ENCODE data around the gene SASH1.
A peak's percentile ranks its signal among the peaks of the same experiment; 100 is the strongest.

SASH1 gene

DNA sequence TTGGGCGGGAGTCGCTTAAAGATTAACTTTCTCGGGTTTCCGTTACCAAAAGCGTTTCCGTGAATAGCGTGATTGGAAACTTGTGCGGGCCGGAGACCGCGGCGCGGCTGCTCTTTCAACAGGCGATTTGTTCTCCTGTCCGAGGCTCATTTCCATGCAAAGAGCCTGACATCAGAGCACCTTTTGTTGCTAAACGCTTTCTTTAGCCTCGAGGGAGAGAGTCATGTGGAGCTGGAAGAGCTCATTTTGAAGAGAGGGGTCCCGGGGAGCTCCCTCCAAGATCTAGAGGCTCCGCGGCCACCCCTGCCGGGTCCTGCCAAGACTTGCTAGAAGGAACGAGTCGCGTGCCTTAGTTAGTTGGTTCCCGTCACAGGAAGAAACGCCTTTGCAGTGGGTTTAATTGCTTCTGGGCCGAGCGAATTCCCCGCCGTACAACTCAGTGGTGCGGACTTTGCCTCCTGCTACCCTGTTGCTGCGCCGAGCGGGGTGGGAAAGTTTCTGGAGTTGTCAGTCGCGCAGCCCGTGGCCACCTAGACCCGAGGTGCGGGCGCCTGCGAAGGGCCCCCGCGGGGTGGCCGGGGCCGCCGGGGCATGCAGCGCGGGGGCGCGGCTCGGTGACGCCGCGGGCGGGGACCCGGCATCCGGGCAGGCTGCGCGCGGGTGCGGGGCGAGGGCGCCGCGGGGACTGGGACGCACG lies at the start of gene SASH1:
Gene SASH1, plus strand, starts transcription at position 489 of the 697 bp plus-strand sequence. CDS start 230 bp downstream, outside the sequence.
- DNase-seq (ENCODE audit: low spot score) = peak; percentile 68

DNA sequence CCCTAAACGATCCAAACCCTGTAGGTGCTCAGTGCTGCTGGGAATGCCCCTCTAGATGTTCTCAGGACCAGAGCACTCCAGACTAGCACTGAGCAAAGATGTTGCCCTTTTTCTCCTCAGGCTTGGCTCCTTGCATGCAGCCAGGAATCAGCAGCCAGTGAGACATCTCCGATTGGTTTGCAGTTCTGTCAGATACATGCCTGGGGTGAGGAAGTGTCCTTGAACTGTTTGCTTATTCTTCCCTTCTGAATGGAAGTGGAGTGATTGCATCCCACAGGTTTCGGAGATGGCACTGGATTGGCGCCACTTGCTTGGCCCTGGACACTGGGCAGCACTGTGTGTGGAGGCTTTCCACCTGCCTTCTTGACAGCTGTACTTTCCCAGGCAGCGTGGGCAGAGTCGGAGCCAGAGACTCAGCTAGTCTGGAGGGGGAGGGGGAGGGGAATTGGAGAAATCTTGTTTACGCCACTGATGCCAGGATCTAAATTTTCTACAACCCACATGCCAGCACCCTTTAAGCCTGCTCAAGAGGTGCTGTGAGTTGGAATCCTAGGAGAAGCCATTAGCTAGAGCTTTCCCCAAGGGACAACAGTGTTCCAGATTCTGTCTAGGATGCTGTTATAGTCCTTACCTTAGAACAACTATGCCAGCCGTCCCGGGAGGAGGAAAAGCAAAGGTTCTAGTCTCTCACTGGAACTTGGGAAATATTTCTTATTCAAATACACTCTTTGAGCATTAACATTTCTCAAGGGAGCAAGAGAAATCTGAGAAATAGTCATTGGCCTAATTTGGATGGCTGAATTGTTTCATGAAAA lies 49.2 kb upstream of the SASH1 start:
- no peak for DNase-seq (ENCODE audit: low spot score)

DNA sequence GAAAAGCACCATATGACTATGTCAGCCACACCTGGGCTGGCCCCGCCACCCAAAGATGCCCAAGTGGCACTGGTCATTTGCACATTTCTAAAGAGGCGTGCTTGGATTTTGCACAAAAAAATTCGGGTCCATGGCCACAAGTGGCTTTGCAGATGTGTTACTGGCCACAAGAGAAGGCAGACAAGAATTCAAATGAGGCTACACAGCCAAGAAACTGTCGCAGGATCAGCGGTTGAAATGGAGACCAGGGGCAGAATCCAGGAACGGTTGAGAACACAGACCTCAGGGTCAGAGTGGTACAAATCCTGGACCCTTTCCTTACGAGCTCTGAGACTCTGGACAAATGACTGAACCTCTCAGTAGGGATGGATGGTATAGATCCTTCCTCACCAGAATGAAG lies 48.6 kb upstream of the SASH1 start:
- DNase-seq (ENCODE audit: low spot score) = no peak

DNA sequence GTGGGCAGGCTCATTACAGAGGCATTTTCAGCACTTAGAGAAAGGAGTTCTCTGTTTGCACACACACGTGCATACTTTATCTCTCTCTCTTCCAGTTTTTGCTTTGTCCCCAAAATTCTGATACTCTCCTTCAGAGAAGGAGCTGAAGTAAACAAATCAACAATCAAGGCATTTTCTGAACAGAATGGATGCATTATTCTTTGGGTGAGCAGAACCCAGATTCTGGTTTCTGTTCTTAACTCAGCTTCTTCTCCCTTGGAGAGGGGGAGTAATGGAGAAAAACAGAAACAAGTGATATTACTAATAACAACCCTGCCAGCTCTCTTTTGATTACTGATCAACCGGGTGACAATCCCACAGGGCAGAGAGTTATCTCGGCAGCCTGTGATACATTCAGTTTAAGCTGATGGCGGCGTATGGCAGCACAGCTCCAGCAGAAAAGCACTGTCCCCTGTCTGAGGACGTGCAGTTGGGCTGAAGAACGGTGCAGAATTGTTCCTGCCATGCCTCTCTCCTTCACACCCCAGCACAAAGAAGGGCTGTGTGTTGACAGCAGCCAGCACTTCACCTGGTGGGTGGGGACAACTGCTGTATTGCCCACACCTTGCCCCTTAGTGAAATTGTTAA lies 47.3 kb upstream of the SASH1 start:
- DNase-seq (ENCODE audit: low spot score) = no peak

DNA sequence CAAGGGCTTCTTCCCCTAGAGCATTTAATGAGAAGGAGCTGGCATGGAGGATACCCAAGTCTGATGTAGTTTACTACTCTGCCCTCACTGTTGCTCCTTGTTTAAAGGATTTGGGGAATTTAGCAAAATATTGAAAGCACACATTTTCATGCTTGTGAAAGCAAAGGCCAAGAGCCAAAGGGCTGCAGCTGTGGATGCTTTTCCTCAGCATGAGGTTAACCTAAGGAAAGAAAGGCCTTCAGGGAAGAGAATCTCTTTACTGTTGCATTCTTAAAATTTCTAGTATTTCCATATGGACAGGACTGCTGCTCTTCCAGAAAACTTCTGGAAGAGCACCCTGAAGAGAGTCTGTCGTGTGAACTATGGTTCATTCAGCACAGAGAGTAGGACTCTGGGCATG lies 45.9 kb upstream of the SASH1 start:
- DNase-seq (ENCODE audit: low spot score) = no peak

DNA sequence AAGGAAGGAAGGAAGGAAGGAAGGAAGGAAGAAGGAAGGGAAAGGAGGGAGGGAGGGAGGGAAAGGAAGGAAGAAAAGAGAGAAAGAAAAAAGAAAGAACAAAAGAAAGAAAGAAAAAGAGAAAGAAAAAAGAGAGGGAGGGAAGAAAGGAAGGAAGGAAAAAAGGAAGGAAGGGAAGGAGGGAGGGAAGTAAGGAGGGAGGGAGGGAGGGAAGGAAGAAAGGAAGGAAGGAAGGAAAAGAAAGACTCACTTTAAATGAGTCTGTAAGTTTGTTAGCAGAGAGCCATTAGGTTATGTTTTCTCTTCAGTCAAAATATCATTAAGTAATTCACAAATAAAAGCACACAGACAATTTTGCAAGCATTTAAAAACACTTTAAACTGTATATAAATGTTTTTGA lies 44.0 kb upstream of the SASH1 start:
- DNase-seq (ENCODE audit: low spot score) = no peak

DNA sequence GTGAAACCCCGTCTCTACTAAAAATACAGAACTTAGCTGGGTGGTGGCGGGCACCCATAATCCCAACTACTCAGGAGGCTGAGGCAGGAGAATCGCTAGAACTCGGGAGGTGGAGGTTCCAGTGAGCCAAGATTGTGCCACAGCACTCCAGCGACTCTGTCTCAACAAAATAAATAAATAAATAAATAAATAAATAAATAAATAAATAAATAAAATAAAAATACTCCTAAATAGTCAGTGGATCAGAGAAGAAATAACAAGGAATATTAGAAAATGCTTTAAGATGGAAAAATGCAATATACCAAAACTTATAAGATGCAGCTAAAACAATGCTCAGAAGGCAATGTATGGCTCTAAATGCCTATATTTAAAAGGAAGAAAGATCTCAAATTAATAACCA lies 39.0 kb upstream of the SASH1 start:
- no peak for DNase-seq (ENCODE audit: low spot score)

DNA sequence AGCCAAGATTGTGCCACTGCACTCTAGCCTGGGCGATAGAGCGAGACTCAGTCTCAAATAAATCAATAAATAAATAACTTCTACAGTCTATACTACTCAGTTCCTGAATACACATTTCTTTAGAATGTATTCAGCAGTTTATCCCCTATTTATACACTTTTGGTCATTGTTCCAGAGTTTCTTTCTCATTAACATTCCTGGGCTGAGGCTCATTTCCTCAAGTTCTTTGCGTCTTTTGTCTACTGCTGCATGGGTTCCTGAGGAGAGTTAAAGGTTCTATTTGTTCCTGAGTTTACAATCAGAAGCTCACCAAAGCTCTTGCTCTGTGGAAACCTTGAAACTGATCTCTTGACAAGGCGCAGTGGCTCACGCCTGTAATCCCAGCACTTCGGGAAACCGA lies 37.7 kb upstream of the SASH1 start:
- peak; percentile 42 for DNase-seq (ENCODE audit: low spot score)

DNA sequence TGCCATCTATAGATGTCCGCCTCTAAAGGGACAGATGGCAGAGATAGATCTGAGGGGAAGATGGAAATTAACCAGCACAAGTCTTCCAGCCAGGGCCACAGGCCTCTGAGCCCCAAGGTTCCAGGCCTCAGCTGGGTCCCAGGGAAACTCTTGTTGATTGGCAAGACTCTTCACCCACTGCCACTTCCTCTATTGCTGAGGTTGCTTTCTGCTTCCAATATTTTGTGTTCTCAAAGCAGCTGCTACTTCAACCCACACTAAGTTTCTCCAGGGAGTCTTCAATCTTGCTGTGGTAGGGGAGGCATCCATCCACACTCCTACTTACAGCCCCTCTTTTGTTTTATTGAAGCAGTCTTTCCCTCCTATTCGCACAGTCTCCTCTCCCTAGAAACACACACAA lies 36.4 kb upstream of the SASH1 start:
- no peak for DNase-seq (ENCODE audit: low spot score)

DNA sequence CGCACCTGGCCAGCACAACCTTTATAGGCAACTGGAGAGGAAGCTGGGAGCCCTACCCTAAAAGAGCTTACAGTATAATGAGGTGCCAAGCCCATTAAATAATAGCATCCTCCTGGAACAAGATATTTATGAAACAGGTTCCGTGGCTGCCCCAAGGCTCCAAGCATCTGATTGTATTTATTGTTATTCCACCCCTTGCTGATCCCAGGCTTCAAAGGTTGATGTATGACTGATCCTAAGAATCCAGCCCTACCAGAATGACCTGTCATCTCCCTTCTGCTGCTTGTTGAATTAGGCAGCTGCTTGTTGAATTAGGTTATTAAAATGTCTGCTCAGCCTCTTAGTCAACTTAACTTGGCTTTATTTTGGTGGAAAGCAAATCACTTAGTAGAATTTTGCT lies 35.2 kb upstream of the SASH1 start:
- no peak for DNase-seq (ENCODE audit: low spot score)

DNA sequence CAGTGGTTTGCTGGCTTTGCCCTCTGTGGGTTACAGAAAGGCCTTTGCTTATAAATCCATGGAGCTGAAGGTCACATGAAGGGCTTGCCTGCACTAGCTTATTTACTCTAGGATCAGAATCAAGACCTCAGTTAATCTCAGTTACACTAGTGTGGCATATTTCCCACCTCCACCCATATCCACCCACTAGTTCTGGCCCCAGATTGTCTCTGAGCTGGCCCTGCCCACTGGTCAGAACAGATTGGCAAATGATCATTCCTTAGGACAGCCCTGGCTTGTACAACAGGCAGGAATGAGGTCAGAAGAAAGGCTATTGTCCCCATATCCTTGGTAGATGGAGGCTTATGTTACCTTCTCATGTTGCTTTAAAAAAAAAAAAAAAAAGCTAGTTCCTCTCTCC lies 33.3 kb upstream of the SASH1 start:
- DNase-seq (ENCODE audit: low spot score) = no peak

DNA sequence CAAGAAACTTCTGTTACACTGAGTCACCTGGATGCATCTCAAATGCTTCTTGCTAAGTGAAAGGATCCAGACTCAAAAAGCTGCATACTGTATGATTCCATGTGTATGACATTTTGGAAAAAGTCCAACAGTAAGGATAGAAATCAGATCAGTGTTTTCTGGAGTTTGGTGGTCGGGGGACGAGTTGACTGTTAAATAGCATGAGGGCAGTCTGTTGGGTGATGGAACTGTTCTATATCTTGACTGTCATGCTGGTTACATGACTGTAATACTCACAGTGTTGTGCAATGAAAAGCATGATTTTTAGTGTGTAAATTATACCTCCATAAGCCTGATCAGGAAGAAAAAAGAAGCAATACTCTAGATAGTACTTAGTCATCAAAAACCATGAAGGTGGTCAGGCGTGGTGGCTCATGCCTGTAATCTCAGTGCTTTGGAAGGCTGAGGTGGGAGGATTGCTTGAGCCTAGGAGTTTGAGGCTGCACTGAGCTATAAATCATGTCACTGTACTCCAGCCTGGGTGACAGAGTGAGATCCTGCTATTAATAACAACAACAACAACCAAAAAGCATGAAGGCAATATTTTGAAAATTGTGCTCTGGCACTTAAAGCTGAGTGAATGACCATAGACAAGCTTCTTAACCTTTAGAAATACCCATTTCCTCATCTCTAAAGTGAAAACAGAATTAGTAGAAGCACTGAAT lies 30.5 kb upstream of the SASH1 start:
- DNase-seq (ENCODE audit: low spot score) = no peak

DNA sequence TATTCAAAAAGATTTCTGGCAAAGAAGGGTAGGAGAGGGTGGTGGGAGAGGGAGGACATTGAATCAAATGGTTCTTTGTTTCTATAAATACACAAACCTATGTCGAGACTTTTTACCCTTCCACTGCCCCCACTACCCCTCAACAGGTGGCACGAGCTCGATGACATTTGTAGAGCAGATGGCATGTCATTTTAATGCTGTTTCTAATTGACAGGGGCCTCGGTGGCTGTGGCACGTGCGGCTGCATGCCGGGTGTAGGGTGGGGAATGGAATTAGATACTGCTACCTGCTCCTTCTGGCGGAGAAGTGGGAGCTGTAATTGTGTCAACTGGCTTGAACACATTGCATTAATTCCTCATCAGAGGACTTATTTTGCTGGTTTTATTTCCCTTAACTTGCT lies 29.1 kb upstream of the SASH1 start:
- DNase-seq (ENCODE audit: low spot score) = no peak

DNA sequence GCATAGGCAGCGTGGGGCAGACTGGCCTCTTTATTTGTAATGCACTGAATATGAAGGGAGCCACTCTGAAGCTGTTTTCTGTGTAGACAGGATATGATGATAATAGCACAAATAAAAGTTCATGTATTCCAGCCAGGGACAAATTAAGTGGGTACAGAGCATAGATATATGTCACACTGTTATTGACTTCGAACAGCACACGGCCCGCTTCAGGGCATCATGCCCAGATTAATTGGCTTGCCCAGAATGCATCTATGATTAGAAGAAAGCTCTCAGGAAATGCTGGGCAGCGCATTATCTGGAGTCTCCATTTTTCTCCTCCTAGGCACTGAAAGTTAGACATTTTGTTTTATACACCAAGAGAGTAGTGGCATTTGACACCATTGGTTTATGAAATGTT lies 26.3 kb upstream of the SASH1 start:
- DNase-seq (ENCODE audit: low spot score) = no peak

DNA sequence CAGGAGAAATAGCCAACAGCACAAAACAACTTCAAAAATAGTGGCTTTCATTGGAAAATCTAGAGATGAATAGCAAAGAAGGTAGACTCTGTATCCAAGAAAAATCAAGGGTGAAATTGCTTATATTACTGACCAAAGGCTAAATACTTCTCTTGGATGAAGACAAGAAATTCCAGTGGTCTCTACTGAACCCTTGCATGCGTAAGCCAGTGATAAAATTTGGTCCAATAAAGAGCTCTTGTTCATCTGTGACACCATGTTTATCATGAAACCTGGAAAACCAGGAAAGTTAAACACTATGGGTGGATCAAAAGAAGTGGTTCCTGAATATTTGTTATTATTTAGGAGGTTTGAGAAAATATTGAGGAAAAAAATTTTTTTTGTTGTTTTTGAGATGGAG lies 25.6 kb upstream of the SASH1 start:
- DNase-seq (ENCODE audit: low spot score) = no peak

DNA sequence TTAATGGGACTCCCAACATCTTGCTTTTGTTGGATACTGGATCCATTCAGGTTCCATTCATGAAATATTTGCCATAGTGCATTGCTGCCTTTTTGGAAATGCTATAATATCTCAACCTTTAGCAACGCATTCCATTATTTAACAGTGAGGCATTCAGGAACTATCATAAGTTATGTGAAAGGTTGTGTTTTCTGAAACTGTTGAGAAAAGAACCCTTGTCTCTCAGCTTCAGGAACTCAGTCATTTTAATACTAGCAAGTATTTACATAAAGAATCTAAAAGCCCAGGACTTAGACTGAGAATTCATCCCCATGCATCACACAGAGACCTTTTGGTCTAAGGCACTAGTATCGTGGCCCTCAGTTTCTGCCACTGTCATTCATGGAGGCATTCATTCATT lies 24.9 kb upstream of the SASH1 start:
- DNase-seq (ENCODE audit: low spot score) = no peak

DNA sequence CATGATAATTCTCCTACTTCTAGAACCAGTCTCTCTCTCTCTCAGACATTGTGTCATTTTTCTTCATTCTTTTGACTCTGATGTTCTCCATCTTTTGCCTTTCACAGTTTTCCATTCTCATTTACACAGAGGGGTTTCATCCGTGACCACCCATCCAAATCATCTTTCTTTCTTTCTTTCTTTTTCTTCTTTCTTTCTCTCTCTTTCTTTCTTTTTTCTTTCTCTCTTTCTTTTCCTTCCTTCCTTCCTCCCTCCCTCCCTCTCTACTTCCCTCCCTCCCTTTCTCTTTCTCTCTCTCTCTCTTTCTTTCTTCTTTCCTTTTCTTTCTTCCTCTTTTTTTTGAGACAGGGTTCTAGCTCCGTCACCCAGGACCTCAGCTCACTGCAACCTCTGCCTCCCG lies 19.9 kb upstream of the SASH1 start:
- DNase-seq (ENCODE audit: low spot score) = no peak

DNA sequence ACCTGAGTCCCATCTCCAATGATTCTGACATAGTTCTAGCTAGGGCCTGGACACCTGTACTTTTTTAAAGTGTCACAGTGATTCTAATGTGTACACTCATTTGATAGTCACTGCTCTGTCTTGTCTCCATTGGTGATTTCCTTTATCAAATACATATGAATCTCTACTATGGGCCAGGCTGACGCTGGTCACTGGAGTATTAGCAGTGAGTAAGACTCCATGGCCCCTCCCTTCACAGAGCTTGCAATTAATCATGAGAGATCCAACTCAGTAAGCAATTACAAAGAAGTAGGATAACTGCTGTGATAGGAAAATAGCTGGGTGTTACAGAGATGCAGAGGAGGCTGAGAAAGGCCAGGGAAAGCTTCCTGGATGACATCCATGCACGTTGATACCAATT lies 19.3 kb upstream of the SASH1 start:
- DNase-seq (ENCODE audit: low spot score) = peak; percentile 69

DNA sequence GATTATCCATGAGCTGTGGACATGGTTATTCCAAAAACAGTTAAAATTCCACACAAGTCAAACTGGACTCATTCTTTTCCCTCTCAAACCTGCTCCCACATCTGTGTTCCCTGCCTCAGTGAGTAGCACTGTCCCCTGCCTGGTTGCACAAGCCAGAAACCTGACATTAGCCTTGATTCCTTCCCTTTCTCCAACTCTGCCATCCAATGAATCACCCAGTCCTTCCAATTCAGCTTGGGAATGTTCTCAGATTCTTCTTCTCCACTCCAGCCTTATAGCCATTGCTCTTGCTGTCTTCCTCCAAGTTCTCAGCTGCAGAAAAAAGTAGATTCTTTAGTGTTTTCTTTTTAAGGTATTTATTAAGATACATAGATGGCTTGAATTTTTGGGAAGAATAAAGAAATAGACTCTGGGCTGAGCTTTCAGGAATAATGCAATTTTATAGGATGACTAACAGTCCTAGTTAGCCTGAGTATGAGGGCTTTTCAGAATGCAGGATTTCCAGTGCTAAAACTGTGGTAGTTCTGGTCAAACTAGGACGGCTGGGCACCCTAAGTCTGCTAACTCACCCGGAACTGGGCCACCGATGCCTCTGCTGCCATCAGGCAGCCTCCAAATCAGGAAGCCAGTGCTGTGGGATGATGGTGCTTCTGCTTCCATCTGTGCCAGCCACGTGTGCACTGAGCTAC lies 18.2 kb upstream of the SASH1 start:
- peak; percentile 61 for DNase-seq (ENCODE audit: low spot score)

DNA sequence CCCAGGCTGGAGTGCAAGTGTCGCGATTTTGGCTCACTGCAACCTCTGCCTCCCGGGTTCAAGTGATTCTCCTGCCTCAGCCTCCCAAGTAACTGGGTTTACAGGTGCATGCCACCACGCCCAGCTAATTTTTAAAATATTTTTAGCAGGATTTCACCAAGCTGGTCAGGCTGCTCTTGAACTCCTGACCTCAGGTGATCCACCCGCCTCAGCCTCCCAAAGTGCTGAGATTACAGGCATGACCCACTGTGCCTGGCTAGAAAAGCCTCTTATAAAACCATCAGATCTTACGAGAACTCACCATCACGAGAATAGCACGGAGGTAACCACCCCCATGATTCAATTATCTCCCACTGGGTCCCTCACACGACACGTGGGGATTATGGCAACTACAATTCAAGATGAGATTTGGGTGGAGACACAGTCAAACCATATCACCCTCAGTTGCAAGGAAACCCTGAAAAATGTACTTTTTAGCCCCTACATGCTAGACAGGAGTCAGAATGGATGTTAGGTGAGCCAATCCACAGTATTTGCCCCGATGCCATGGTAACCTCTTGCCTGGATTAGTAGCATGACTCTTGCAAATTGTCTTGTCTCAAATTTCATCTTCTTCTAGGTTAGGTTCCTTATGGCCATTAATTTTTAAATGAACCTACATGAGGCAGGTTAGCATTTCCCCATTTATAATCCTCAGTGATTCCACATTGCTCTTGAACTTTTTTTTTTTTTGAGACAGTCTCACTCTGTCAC lies 17.1 kb upstream of the SASH1 start:
- no peak for DNase-seq (ENCODE audit: low spot score)

DNA sequence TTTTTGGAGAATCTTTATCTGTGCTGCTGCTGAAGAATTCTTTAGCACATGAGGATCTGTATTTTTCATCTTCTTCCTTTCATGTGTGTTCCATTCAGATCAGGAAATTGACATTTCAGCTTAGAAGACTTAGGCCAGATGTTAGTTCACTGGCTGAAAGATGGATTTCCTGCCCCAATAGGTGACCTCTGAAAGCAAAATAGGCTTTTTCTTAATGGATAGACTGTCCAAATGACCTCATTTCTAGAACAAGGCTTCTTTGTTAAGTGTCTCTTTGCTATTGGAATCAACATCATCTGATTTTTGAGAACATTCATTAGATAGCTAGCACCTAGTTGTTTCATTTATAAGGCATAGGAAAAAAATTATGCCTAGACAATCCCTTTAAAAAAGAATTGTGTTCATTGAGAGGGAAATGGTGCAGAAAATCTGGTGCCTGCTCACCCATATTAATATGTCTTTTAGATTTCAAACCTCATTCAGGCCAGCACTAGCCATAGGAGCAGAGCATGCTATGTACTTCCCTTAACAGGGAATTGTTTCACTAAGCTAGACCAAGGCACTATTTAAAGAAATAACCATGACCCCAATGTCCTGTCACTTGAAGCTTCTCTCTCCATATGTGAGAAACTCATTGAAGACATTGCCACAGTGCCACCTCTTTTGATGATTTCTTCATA lies 13.6 kb upstream of the SASH1 start:
- no peak for DNase-seq (ENCODE audit: low spot score)

All from AG20443 (cell line).